HTR-8/SVneo (cell line): ENCODE results near the gene PRPS1L1.

Source experiments
- DNase-seq: peaks from one replicate; pipeline ENCODE4 v3.0.0; 2011; ENCODE audit warnings: low spot score, mixed read lengths; ENCODE audit not compliant: insufficient read length
- FAIRE-seq: peaks from 2 replicates; lab custom pipeline; 2011; peaks lifted over from hg19 to GRCh38; lab: Jason Lieb, UNC

PRPS1L1 gene

GRCh38 chr7:17976952-17977351, 50.7 kb downstream of the PRPS1L1 start:
- FAIRE-seq: no peak
- DNase-seq: no peak
